Chondrocyte (in vitro differentiated cells): ENCODE data around the gene NRL. TPM values are rescaled to one million over a fixed set of nuclear protein-coding genes. Genes with fewer than 3 reads are reported as not detected.
"Not testable (repeated sequence)": the region's sequence is repeated elsewhere in the genome, so short reads cannot be mapped to it uniquely, and the experiment has no call there.

ENCODE experiments used
- DNase-seq: peaks from one replicate; pipeline ENCODE4 v3.0.0; 2021; ENCODE audit warnings: mixed read lengths, low spot score
- H3K27ac Mint-ChIP-seq: one replicate; pipeline ENCODE4 v1.8.0; 2021; ENCODE audit warnings: mild to moderate bottlenecking, moderate library complexity, mixed read lengths; ENCODE audit not compliant: unreplicated experiment
- H3K27me3 Mint-ChIP-seq: 2 replicates; pipeline ENCODE4 v1.8.0; 2021; ENCODE audit warnings: low read depth, mixed read lengths
- H3K36me3 Mint-ChIP-seq: 2 replicates; pipeline ENCODE4 v1.8.0; 2021; ENCODE audit warnings: low read depth, mixed read lengths
- H3K4me1 Mint-ChIP-seq: 2 replicates; pipeline ENCODE4 v1.8.0; 2021; ENCODE audit warnings: low read depth, mild to moderate bottlenecking, mixed read lengths
- H3K4me3 Mint-ChIP-seq: one replicate; pipeline ENCODE4 v1.8.0; 2021; ENCODE audit warnings: mild to moderate bottlenecking, moderate library complexity, mixed read lengths; ENCODE audit not compliant: unreplicated experiment
- H3K9me3 Mint-ChIP-seq: 2 replicates; pipeline ENCODE4 v1.8.0; 2021; ENCODE audit warnings: low read depth, mixed read lengths
- CTCF ChIP-seq: fragments of 200-600 bp; sonication (generic); IDR thresholded peaks from 2 replicates; pipeline ENCODE4 v1.5.0; 2021; ENCODE audit warnings: antibody characterized with exemption, mild to moderate bottlenecking, moderate library complexity
- microRNA-seq: library from miRNA; unstranded; fragments of <30 nt; microRNA quantifications from one replicate; pipeline ENCODE4 v1.2.0, GENCODE V29; 2020; ENCODE audit warnings: borderline number of aligned reads
- total RNA-seq: library from RNA; stranded (reverse); gene quantifications from 3 replicates; pipeline ENCODE4 v1.2.1, GENCODE V29; 2021

NRL gene
- total RNA-seq, 1 donor from 2014 or later: 1.6 TPM

- peak; percentile 91 for DNase-seq
- Mint-ChIP-seq H3K36me3 (no peaks in the 10 kb centered on the region), H3K4me3 (peak overlapping the region; percentile 88), H3K27ac (peak overlapping the region; percentile 87), H3K27me3 (no peaks in the 10 kb centered on the region), H3K9me3 (peaks cover 17% of the 10 kb centered on the region), H3K4me1 (peaks cover 6% of the 10 kb centered on the region)
- TF ChIP-seq CTCF: peak; percentile 91
Measured at GRCh38 chr14:24036169-24036962, 78.4 kb downstream of the NRL start.

DNA sequence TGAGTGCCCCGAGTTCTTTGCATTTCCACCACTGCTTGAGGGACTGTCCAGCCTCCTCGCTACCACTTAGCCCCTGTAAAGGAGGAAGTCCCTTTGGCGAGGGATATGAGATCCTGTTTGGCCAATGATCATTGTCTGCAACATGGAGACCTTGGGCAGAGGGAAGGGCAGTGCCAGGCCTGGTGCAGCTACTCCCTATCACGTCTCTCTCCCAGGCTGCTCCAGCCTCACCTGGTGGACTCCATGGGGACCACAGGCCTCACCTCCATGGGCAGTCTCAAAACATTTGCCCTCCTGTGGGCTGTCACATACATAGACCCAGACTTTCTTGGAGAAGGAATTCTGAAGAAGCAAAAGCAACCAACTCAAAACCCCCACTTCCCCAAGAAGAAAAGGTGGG lies 79.0 kb downstream of the NRL start:
- H3K27me3 Mint-ChIP-seq, H3K36me3 Mint-ChIP-seq, DNase-seq, H3K4me1 Mint-ChIP-seq: not testable (repeated sequence)
- Mint-ChIP-seq H3K4me3 (peak overlapping the region; percentile 88), H3K9me3 (peaks cover 23% of the 10 kb centered on the region), H3K27ac (peak overlapping the region; percentile 27)

GRCh38 chr14:24032727-24033418 lies 81.9 kb downstream of the NRL start:
- Mint-ChIP-seq H3K36me3 (peaks cover 3% of the 10 kb centered on the region), H3K4me3 (no peak overlapping the region), H3K4me1 (peaks cover 6% of the 10 kb centered on the region), H3K27ac (no peak overlapping the region), H3K9me3 (peaks cover 30% of the 10 kb centered on the region), H3K27me3 (peaks cover 5% of the 10 kb centered on the region)
- DNase-seq: no peak
- no peak for TF ChIP-seq CTCF

DNA sequence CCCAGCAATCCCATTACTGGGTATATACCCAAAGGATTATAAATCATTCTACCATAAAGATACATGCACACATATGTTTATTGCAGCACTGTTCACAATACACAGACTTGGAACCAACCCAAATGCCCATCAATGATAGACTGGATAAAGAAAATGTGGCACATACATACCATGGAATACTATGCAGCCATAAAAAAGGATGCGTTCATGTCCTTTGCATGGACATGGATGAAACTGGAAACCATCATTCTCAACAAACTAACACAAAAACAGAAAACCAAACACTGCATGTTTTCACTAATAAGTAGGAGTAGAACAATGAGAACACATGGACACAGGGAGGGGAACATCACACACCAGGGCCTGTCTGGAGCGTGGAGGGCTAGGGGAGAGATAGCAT lies 83.4 kb downstream of the NRL start:
- Mint-ChIP-seq H3K9me3 (peaks cover 39% of the 10 kb centered on the region), H3K27me3 (peaks cover 11% of the 10 kb centered on the region)
- not testable (repeated sequence) for H3K36me3 Mint-ChIP-seq, H3K27ac Mint-ChIP-seq, DNase-seq, H3K4me1 Mint-ChIP-seq, H3K4me3 Mint-ChIP-seq

DNA sequence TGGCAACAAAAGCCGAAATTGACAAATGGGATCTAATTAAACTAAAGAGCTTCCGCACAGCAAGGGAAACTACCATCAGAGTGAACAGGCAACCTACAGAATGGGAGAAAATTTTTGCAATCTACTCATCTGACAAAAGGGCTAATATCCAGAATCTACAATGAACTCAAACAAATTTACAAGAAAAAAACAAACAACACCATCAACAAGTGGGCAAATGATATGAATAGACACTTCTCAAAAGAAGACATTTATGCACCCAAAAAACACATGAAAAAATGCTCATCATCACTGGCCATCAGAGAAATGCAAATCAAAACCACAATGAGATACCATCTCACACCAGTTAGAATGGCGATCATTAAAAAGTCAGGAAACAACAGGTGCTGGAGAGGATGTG lies 85.1 kb downstream of the NRL start:
- H3K4me3 Mint-ChIP-seq, H3K4me1 Mint-ChIP-seq, H3K27ac Mint-ChIP-seq, DNase-seq: not testable (repeated sequence)
- Mint-ChIP-seq H3K27me3 (peaks cover 14% of the 10 kb centered on the region), H3K36me3 (peaks cover 11% of the 10 kb centered on the region), H3K9me3 (peaks cover 47% of the 10 kb centered on the region)

Small RNA genes lying within 50 kb of the gene (microRNA-seq; reads per million reads assigned to microRNA genes)
- gene MIR7703: not detected

Other genes starting within 250 kb of the NRL start
- 16.8 to 18.2 TPM (median 16.9 TPM) in 3 replicates for gene DHRS4, start 161.2 kb downstream of the NRL start, total RNA-seq
- 11.9 to 17.7 TPM (median 13.9 TPM) in 3 replicates for gene DHRS4L2, start 126.0 kb downstream of the NRL start, total RNA-seq
- gene CARMIL3, start 62.9 kb downstream of the NRL start, total RNA-seq: 0.34 to 0.60 TPM (median 0.54 TPM) in 3 replicates
- not detected in 3 replicates for gene CPNE6, start 43.4 kb downstream of the NRL start, total RNA-seq
- 18.7 to 126 TPM (median 118 TPM) in 3 replicates for gene PCK2, start 20.6 kb downstream of the NRL start, total RNA-seq
- gene DCAF11, start 172 bp downstream of the NRL start, total RNA-seq: 30.7 to 41.5 TPM (median 32.9 TPM) in 3 replicates
- gene FITM1, start 15.7 kb upstream of the NRL start, total RNA-seq: 0.27 TPM in 1 of 3 replicates, not detected in the others
- gene PSME1, start 21.2 kb upstream of the NRL start, total RNA-seq: 59.2 to 76.1 TPM (median 64.9 TPM) in 3 replicates
- 14.0 to 15.3 TPM (median 14.8 TPM) in 3 replicates for gene EMC9, start 26.6 kb upstream of the NRL start, total RNA-seq
- gene PSME2, start 31.7 kb upstream of the NRL start, total RNA-seq: 53.6 to 78.7 TPM (median 59.7 TPM) in 3 replicates
- 38.8 to 50.6 TPM (median 45.8 TPM) in 3 replicates for gene RNF31, start 32.5 kb upstream of the NRL start, total RNA-seq
- 28.9 to 38.4 TPM (median 37.8 TPM) in 3 replicates for gene IRF9, start 46.3 kb upstream of the NRL start, total RNA-seq
- 4.4 to 7.9 TPM (median 5.0 TPM) in 3 replicates for gene REC8, start 57.1 kb upstream of the NRL start, total RNA-seq
- 26.7 to 46.2 TPM (median 27.4 TPM) in 3 replicates for gene IPO4, start 73.9 kb upstream of the NRL start, total RNA-seq
- 60.3 to 92.0 TPM (median 61.0 TPM) in 3 replicates for gene TM9SF1, start 80.5 kb upstream of the NRL start, total RNA-seq
- gene TSSK4, start 90.7 kb upstream of the NRL start, total RNA-seq: 0.46 TPM in 1 of 3 replicates, not detected in the others
- 33.1 to 36.1 TPM (median 35.3 TPM) in 3 replicates for gene CHMP4A, start 98.5 kb upstream of the NRL start, total RNA-seq
- 23.2 to 25.7 TPM (median 23.6 TPM) in 3 replicates for gene MDP1, start 101.1 kb upstream of the NRL start, total RNA-seq
- gene NEDD8, start 117.4 kb upstream of the NRL start, total RNA-seq: 154 to 169 TPM (median 159 TPM) in 3 replicates
- 43.1 to 66.5 TPM (median 47.9 TPM) in 3 replicates for gene GMPR2, start 118.0 kb upstream of the NRL start, total RNA-seq
- 60.1 to 85.5 TPM (median 72.6 TPM) in 3 replicates for gene TINF2, start 127.7 kb upstream of the NRL start, total RNA-seq
- gene TGM1, start 148.2 kb upstream of the NRL start, total RNA-seq: 3.2 to 5.0 TPM (median 3.3 TPM) in 3 replicates
- gene RABGGTA, start 156.6 kb upstream of the NRL start, total RNA-seq: 27.0 to 34.9 TPM (median 27.4 TPM) in 3 replicates
- 25.6 to 41.4 TPM (median 29.3 TPM) in 3 replicates for gene DHRS1, start 184.8 kb upstream of the NRL start, total RNA-seq
- gene NOP9, start 184.9 kb upstream of the NRL start, total RNA-seq: 19.4 to 30.4 TPM (median 20.7 TPM) in 3 replicates
- gene CIDEB, start 193.0 kb upstream of the NRL start, total RNA-seq: not detected in 3 replicates
- gene LTB4R2, start 195.2 kb upstream of the NRL start, total RNA-seq: 8.8 to 18.4 TPM (median 9.1 TPM) in 3 replicates
- 6.1 to 12.0 TPM (median 7.3 TPM) in 3 replicates for gene LTB4R, start 196.6 kb upstream of the NRL start, total RNA-seq
- gene ADCY4, start 220.1 kb upstream of the NRL start, total RNA-seq: 1.5 to 5.2 TPM (median 3.3 TPM) in 3 replicates
- gene RIPK3, start 225.0 kb upstream of the NRL start, total RNA-seq: 0.80 to 1.3 TPM (median 0.90 TPM) in 3 replicates